Endodermal cell (in vitro differentiated cells): ENCODE data around the gene FZD2. TPM values are rescaled to one million over a fixed set of nuclear protein-coding genes. Genes with fewer than 3 reads are reported as not detected.

Experiments used
- DNase-seq: peaks from one replicate; pipeline ENCODE4 v3.0.0-alpha.2; 2017
- H3K27ac ChIP-seq: 2 replicates; pipeline ENCODE4 v1.5.1; 2013; ENCODE audit warnings: mild to moderate bottlenecking, low read depth, low read length, moderate library complexity
- H3K27me3 ChIP-seq: 2 replicates; pipeline ENCODE4 v1.6.1; 2013; ENCODE audit warnings: mild to moderate bottlenecking, low read length, moderate library complexity; ENCODE audit not compliant: insufficient read depth, control insufficient read depth, poor library complexity, severe bottlenecking
- H3K36me3 ChIP-seq: 2 replicates; pipeline ENCODE4 v1.7.0; 2013; ENCODE audit warnings: mild to moderate bottlenecking, low read length, moderate library complexity; ENCODE audit not compliant: control insufficient read depth, insufficient read depth
- H3K4me1 ChIP-seq: one replicate; pipeline ENCODE4 v1.7.0; 2013; ENCODE audit warnings: low read length; ENCODE audit not compliant: control insufficient read depth, insufficient read depth
- H3K4me3 ChIP-seq: 2 replicates; pipeline ENCODE4 v1.5.1; 2013; ENCODE audit warnings: mild to moderate bottlenecking, low read length, moderate library complexity
- H3K9ac ChIP-seq: 2 replicates; pipeline ENCODE4 v1.6.1; 2013; ENCODE audit warnings: mild to moderate bottlenecking, low read length, moderate library complexity; ENCODE audit not compliant: poor library complexity, severe bottlenecking; ENCODE audit errors: extremely low read depth
- H3K9me3 ChIP-seq: 2 replicates; pipeline ENCODE4 v1.6.1; 2013; ENCODE audit warnings: mild to moderate bottlenecking, low read length, moderate library complexity; ENCODE audit not compliant: control insufficient read depth
- H3K27ac Mint-ChIP-seq: 2 replicates; pipeline ENCODE4 v1.8.0; 2020; ENCODE audit warnings: mixed read lengths
- H3K27me3 Mint-ChIP-seq: 2 replicates; pipeline ENCODE4 v1.8.0; 2021; ENCODE audit warnings: mild to moderate bottlenecking, mixed read lengths; ENCODE audit not compliant: insufficient read depth
- H3K36me3 Mint-ChIP-seq: 2 replicates; pipeline ENCODE4 v1.8.0; 2020; ENCODE audit warnings: low read depth, mixed read lengths
- H3K4me1 Mint-ChIP-seq: 2 replicates; pipeline ENCODE4 v1.8.0; 2020; ENCODE audit warnings: mixed read lengths
- H3K4me3 Mint-ChIP-seq: 2 replicates; pipeline ENCODE4 v1.8.0; 2020; ENCODE audit warnings: mild to moderate bottlenecking, moderate library complexity, mixed read lengths
- H3K9me3 Mint-ChIP-seq: 2 replicates; pipeline ENCODE4 v1.8.0; 2020; ENCODE audit warnings: mild to moderate bottlenecking, mixed read lengths
- CTCF ChIP-seq: fragments of 200-600 bp; sonication (generic); conservative IDR thresholded peaks from 2 replicates; pipeline ENCODE4 v1.5.0; 2021; ENCODE audit warnings: antibody characterized with exemption, mild to moderate bottlenecking
- WGBS, 2 experiments: methylation state at CpG; one replicate each; pipeline versions ENCODE4 v1.1.5 to v1.1.7; 2013; ENCODE audit warnings: missing lambda C conversion rate in 2 of 2, mixed read lengths in 1 of 2; ENCODE audit not compliant: insufficient coverage in 1 of 2, insufficient read length in 1 of 2; 5-methylcytosine and 5-hydroxymethylcytosine counted together
- total RNA-seq, 2 donors: library from RNA; stranded (reverse); fragmentation: NEBNext Ultra II Directional in 1 of 2; extraction: Animal tissue kit (Norgen Biotek cat#: 25700) in 1 of 2; gene quantifications; 2 replicates in 1 of 2; 3 replicates in 1 of 2; pipeline ENCODE4 v1.2.1, GENCODE V29; 2021

The FZD2 gene
- total RNA-seq, 2 donors from 2014 or later, result 20.6 to 21.9 TPM

DNA sequence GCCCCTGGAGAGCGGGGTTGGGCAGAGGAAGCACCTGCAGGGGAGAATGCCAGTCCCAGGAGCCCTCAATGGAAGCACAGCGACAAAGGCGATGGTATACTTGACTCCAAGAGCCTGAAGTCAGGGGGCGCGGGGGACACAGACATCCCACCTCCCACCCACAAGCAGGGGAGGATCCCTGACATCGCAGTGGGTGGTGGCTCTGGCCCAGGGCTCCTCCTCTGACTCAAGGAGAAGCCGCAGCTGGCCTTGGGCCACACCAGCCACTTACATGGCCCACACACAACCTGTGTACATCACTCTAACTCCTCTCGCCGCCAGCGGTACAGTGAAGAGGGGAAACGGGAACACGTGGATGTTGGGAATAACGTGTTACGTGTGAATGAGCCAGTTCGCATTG, 44.3 kb downstream of the FZD2 start:
- H3K4me3 Mint-ChIP-seq, result no peak overlapping the region
- peaks cover 13% of the 10 kb centered on the region for H3K4me1 ChIP-seq
- H3K27ac ChIP-seq, result no peak overlapping the region
- peaks cover 17% of the 10 kb centered on the region for H3K4me1 Mint-ChIP-seq
- WGBS, 2 experiments, result 92% methylated on average over 9 to 15 of the region's 15 CpGs
- H3K36me3 ChIP-seq, result no peaks in the 10 kb centered on the region
- no peaks in the 10 kb centered on the region for H3K9me3 ChIP-seq
- no peak for DNase-seq
- no peak overlapping the region for H3K9ac ChIP-seq
- TF ChIP-seq CTCF, result no peak
- H3K4me3 ChIP-seq, result no peak overlapping the region
- H3K27ac Mint-ChIP-seq, result no peak overlapping the region
- no peaks in the 10 kb centered on the region for H3K36me3 Mint-ChIP-seq
- no peaks in the 10 kb centered on the region for H3K9me3 Mint-ChIP-seq
- no peaks in the 10 kb centered on the region for H3K27me3 ChIP-seq
- peaks cover 5% of the 10 kb centered on the region for H3K27me3 Mint-ChIP-seq

DNA sequence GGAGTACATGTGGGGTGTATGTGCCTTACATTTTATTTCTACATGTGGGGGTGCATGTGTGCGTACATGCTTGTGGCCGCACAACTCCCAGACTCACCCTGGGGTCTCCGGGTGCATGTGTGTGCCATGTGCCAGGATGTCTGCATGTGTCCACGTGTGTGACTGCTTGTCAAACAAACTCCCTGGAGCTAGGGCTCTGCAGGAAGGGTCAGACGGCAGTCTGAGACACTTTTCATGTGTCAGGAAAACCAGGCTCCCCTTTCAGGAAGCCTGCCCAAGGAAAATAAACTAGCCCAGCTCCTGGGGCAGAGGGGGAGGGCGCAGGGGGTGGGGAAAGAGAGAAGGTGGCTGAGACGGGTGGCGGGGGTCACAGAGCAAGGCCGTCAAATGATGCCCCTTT, 44.7 kb downstream of the FZD2 start:
- H3K27ac ChIP-seq, result no peak overlapping the region
- Mint-ChIP-seq H3K27ac (no peak overlapping the region), H3K4me1 (peaks cover 17% of the 10 kb centered on the region), H3K4me3 (no peak overlapping the region), H3K36me3 (no peaks in the 10 kb centered on the region), H3K27me3 (peaks cover 5% of the 10 kb centered on the region), H3K9me3 (no peaks in the 10 kb centered on the region)
- TF ChIP-seq CTCF, result no peak
- H3K9ac ChIP-seq, result no peak overlapping the region
- H3K36me3 ChIP-seq, result no peaks in the 10 kb centered on the region
- no peak for DNase-seq
- no peaks in the 10 kb centered on the region for H3K9me3 ChIP-seq
- WGBS, 2 experiments, result 81 to 83% methylated on average over 9 of the region's 9 CpGs
- peaks cover 13% of the 10 kb centered on the region for H3K4me1 ChIP-seq
- H3K4me3 ChIP-seq, result no peak overlapping the region
- no peaks in the 10 kb centered on the region for H3K27me3 ChIP-seq

GRCh38 chr17:44602390-44602789, 45.1 kb downstream of the FZD2 start:
- Mint-ChIP-seq H3K4me1 (peaks cover 17% of the 10 kb centered on the region), H3K36me3 (no peaks in the 10 kb centered on the region), H3K4me3 (no peak overlapping the region), H3K27me3 (peaks cover 5% of the 10 kb centered on the region), H3K27ac (no peak overlapping the region), H3K9me3 (no peaks in the 10 kb centered on the region)
- no peak overlapping the region for H3K4me3 ChIP-seq
- peaks cover 13% of the 10 kb centered on the region for H3K4me1 ChIP-seq
- no peak overlapping the region for H3K9ac ChIP-seq
- WGBS, 2 experiments, result 75 to 89% methylated on average over 3 to 6 of the region's 6 CpGs
- no peak overlapping the region for H3K27ac ChIP-seq
- DNase-seq, result no peak
- no peaks in the 10 kb centered on the region for H3K36me3 ChIP-seq
- H3K27me3 ChIP-seq, result no peaks in the 10 kb centered on the region
- no peak for TF ChIP-seq CTCF
- H3K9me3 ChIP-seq, result no peaks in the 10 kb centered on the region
